ENCODE data around the gene METTL25B. TPM values are rescaled to one million over a fixed set of nuclear protein-coding genes. Genes with fewer than 3 reads are reported as not detected.

METTL25B gene
- total and polyA plus RNA-seq, 2 donors (not counting 3 experiments of a cell fraction or from before 2014, with no cell fraction given): 12.8 to 15.0 TPM

- Histone ChIP-seq H3K27me3 (ENCODE audit: control insufficient read depth in 2 of 2, insufficient read depth in 2 of 2, low read length in 2 of 2) (no peaks in the 10 kb centered on the region), H3K4me1 (ENCODE audit: control insufficient read depth, extremely low read depth, insufficient read depth, low read length) (peaks cover 50% of the 10 kb centered on the region), H3K4me2 (ENCODE audit: insufficient read depth, low read length) (peak overlapping the region; percentile 76), H3K9me1 (replicated peaks; ENCODE audit: control insufficient read depth, extremely low read depth, insufficient read depth, low read length) (no peaks in the 10 kb centered on the region), H3K4me3 (replicated peaks in 1 of 3; ENCODE audit: insufficient read depth in 1 of 3, low read depth in 1 of 3, low read length in 3 of 3) (peak overlapping the region; percentile 88 to 94 (median 92)), H3K79me2 (ENCODE audit: control insufficient read depth, insufficient read depth, low read length) (peaks cover 62% of the 10 kb centered on the region), H4K20me1 (replicated peaks; ENCODE audit: control insufficient read depth, extremely low read depth, insufficient read depth, low read length) (no peaks in the 10 kb centered on the region), H3K9me3 (replicated peaks; ENCODE audit: control insufficient read depth, insufficient read depth, low read length) (no peaks in the 10 kb centered on the region), H3K36me3 (ENCODE audit: control insufficient read depth in 2 of 2, extremely low read depth in 1 of 2, insufficient read depth in 2 of 2, low read length in 2 of 2) (no peaks in the 10 kb centered on the region), H3K9ac (replicated peaks; ENCODE audit: extremely low read depth, insufficient read depth, low read length) (peak overlapping the region; percentile 69), H2AFZ (ENCODE audit: low read depth, low read length) (no peak overlapping the region), H3K27ac (ENCODE audit: insufficient read depth, low read depth, low read length) (peak overlapping the region; percentile 85)
- intact Hi-C loops (cut with micrococcal nuclease): loop anchor here (1.0 kb wide), 3 partner anchors 10 to 23 kb away; partner anchors contain the start of genes ISG20L2, METTL25B, MRPL24 and PRCC
- POLR2A ChIA-PET: interaction anchor here (0.6 to 2.3 kb wide), 3 partner anchors 10 to 17 kb away, joined by 6 to 27 read pairs (median 8); partner anchors contain the start of genes MRPL24 and PRCC
- CTCF ChIA-PET: interaction anchor here (0.8 to 3.9 kb wide), 8 partner anchors 10 to 141 kb away, joined by 3 to 49 read pairs (median 14); partner anchors contain the start of genes INSRR, ISG20L2, METTL25B and MRPL24
- DNase-seq (ENCODE audit: low read depth, low spot score) (peak; percentile 40), FAIRE-seq (peak; percentile 31)
- no TSS peak for BruUV-seq (replicated peaks)
- dilution Hi-C loops (cut with MboI; ENCODE audit: extremely low pct_ligation_motif_present, low sequenced_read_pairs): no loop called here
- TF ChIP-seq, protein P1, sequence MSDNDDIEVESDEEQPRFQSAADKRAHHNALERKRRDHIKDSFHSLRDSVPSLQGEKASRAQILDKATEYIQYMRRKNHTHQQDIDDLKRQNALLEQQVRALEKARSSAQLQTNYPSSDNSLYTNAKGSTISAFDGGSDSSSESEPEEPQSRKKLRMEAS (IDR thresholded peaks at IDR 0.05; ENCODE audit: insufficient read depth, insufficient read length): no peak
- peak; percentile 36 for TF ChIP-seq POLR2AphosphoS5 (IDR thresholded peaks at IDR 0.05; ENCODE audit: insufficient read depth, low read depth, low read length)
Measured at GRCh38 chr1:156750711-156751450, 22.6 kb downstream of the METTL25B start.

DNA sequence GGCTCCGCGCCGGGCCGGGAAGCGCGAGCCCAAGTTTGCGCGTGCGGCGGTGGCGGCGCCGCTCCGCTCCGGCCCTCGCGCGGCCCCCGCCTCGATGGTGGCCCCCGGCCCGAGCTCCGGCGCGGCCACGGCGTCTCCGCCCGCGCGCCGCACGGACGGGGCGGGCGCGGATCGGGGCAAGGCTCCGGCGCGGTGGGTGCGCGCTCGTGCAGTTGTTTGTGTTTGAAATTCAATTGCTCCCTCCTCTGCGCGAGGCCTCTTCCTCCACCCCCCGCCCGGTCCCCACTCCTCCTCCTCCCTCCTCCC is 23.1 kb downstream of the METTL25B start, which contains the start of gene HDGF:
Gene HDGF (minus strand): TSS at position 225 of the 306 bp plus-strand sequence. CDS start 246 bp downstream, outside the sequence.
- Histone ChIP-seq H3K27ac (ENCODE audit: insufficient read depth, low read depth, low read length) (peak within 1 kb of the TSS; percentile 85), H3K4me2 (ENCODE audit: insufficient read depth, low read length) (peak within 1 kb of the TSS; percentile 76), H3K79me2 (ENCODE audit: control insufficient read depth, insufficient read depth, low read length) (peaks cover 57% of the 10 kb centered on the region), H3K9me1 (replicated peaks; ENCODE audit: control insufficient read depth, extremely low read depth, insufficient read depth, low read length) (no peaks in the 10 kb centered on the region), H2AFZ (ENCODE audit: low read depth, low read length) (peak within 1 kb of the TSS; percentile 63), H3K4me3 (replicated peaks in 1 of 3; ENCODE audit: insufficient read depth in 1 of 3, low read depth in 1 of 3, low read length in 3 of 3) (peak within 1 kb of the TSS; percentile 88 to 94 (median 92)), H4K20me1 (replicated peaks; ENCODE audit: control insufficient read depth, extremely low read depth, insufficient read depth, low read length) (no peaks in the 10 kb centered on the region), H3K9me3 (replicated peaks; ENCODE audit: control insufficient read depth, insufficient read depth, low read length) (no peaks in the 10 kb centered on the region), H3K36me3 (ENCODE audit: control insufficient read depth in 2 of 2, extremely low read depth in 1 of 2, insufficient read depth in 2 of 2, low read length in 2 of 2) (no peaks in the 10 kb centered on the region), H3K9ac (replicated peaks; ENCODE audit: extremely low read depth, insufficient read depth, low read length) (peak within 1 kb of the TSS; percentile 69), H3K27me3 (ENCODE audit: control insufficient read depth in 2 of 2, insufficient read depth in 2 of 2, low read length in 2 of 2) (no peaks in the 10 kb centered on the region), H3K4me1 (ENCODE audit: control insufficient read depth, extremely low read depth, insufficient read depth, low read length) (peaks cover 45% of the 10 kb centered on the region)
- dilution Hi-C loops (cut with MboI; ENCODE audit: extremely low pct_ligation_motif_present, low sequenced_read_pairs) (no loop called here), intact Hi-C loops (cut with micrococcal nuclease) (loop anchor here (1.0 kb wide), 3 partner anchors 10 to 23 kb away; partner anchors contain the start of genes ISG20L2, METTL25B, MRPL24 and PRCC)
- DNase-seq (ENCODE audit: low read depth, low spot score): no peak
- POLR2A ChIA-PET: interaction anchor here (0.7 to 2.3 kb wide), 3 partner anchors 10 to 23 kb away, joined by 3 to 27 read pairs (median 6); partner anchors contain the start of genes ISG20L2, METTL25B, MRPL24 and PRCC
- no TSS peak for BruUV-seq (replicated peaks)
- no peak for FAIRE-seq
- TF ChIP-seq MYC (IDR thresholded peaks at IDR 0.05; ENCODE audit: low read depth, low read length) (peak; percentile 1), POLR2AphosphoS5 (IDR thresholded peaks at IDR 0.05; ENCODE audit: insufficient read depth, low read depth, low read length) (no peak)
- CTCF ChIA-PET: interaction anchor here (0.8 to 3.9 kb wide), 8 partner anchors 9 to 140 kb away, joined by 3 to 49 read pairs (median 14); partner anchors contain the start of genes INSRR, ISG20L2, METTL25B and MRPL24

Measured in endothelial cell of umbilical vein (primary cell).